ENCODE measurements around the gene SLC9C2. TPM values are rescaled to one million over a fixed set of nuclear protein-coding genes. Genes with fewer than 3 reads are reported as not detected.
"Not testable (repeated sequence)": the region's sequence is repeated elsewhere in the genome, so short reads cannot be mapped to it uniquely, and the experiment has no call there.

The SLC9C2 gene
- total RNA-seq, 2 experiments from 2014 or later: not detected

DNA sequence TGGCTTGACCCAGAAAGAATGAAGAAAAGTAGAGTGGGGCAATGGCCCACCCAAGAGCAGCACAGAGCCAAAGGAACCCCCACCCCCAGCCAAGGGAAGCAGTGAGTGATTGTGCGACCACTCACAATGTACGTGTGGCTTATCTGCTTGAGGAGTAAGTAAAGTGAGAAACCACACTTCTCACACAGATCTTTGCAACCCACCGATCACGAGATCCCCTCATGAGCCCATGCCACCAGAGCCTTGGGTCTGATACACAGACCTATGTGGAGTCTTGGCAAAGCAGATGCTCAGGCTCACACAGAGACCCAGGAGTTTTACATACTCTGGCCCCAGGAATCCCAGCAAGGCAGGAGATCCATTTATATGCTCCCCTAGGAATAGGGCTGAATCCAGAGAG, 14.0 kb upstream of the SLC9C2 start:
- Mint-ChIP-seq H3K4me1 (ENCODE audit: low read depth) (no peaks in the 10 kb centered on the region), H3K9me3 (peaks cover 27% of the 10 kb centered on the region), H3K4me3 (no peak overlapping the region), H3K27me3 (peaks cover 14% of the 10 kb centered on the region), H3K36me3 (peaks cover 19% of the 10 kb centered on the region), H3K27ac (no peak overlapping the region)
- ChIA-PET POLR2A (no interaction called here), CTCF (no interaction called here)
- no peak for DNase-seq
- intact Hi-C loops (cut with micrococcal nuclease): no loop called here

DNA sequence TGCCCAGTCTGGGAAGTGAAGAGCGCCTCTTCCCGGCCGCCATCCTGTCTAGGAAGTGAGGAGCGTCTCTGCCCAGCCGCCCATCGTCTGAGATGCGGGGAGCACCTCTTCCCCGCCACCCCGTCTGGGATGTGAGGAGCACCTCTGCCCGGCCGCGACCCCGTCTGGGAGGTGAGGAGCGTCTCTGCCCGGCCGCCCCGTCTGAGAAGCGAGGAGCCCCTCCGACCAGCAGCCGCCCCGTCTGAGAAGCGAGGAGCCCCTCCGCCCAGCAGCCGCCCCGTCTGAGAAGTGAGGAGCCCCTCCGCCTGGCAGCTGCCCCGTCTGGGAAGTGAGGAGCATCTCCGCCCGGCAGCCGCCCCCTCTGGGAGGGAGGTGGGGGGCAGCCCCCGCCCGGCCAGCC, 10.2 kb upstream of the SLC9C2 start:
- H3K4me1 Mint-ChIP-seq (ENCODE audit: low read depth); CTCF ChIA-PET; H3K27ac Mint-ChIP-seq; POLR2A ChIA-PET; H3K4me3 Mint-ChIP-seq; intact Hi-C loops (cut with micrococcal nuclease); H3K27me3 Mint-ChIP-seq; H3K9me3 Mint-ChIP-seq; H3K36me3 Mint-ChIP-seq; DNase-seq: not testable (repeated sequence)

DNA sequence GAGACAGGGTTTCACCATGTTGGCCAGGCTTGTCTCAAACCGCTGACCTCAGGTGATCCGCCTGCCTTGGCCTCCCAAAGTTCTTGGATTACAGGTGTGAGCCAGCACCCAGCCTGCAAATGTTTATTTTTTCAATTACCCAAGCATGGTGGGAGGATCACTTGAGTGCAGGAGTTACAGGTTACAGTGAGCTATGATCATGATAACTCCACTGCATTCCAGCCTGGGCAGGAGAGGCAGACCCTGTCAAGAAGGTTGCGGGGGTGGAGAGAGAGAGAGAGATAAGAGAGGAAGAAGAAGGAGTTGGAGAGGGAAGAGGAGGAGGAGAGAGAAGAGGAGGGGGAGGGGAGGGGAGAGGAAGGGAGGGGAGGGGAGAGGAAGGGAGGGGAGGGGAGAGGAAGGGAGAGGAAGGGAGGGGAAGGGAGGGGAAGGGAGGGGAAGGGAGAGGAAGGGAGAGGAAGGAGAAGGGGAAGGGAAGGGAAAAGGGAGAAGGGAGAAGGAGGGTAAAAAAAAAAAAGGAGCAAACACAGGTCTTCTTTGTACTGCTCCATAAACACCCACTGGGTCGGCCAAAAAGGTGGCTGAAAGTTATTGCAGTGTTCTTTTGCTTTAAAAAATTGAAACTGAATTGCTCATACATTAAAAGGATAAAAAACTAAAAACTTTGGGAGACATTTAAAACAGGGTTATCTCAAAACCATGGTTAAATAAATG, 5.8 kb upstream of the SLC9C2 start:
- ChIA-PET POLR2A (no interaction called here), CTCF (no interaction called here)
- Mint-ChIP-seq H3K4me1 (ENCODE audit: low read depth) (no peaks in the 10 kb centered on the region), H3K36me3 (no peaks in the 10 kb centered on the region), H3K4me3 (no peak overlapping the region), H3K27me3 (no peaks in the 10 kb centered on the region), H3K9me3 (peaks cover 2% of the 10 kb centered on the region), H3K27ac (no peak overlapping the region)
- intact Hi-C loops (cut with micrococcal nuclease): no loop called here
- no peak for DNase-seq

DNA sequence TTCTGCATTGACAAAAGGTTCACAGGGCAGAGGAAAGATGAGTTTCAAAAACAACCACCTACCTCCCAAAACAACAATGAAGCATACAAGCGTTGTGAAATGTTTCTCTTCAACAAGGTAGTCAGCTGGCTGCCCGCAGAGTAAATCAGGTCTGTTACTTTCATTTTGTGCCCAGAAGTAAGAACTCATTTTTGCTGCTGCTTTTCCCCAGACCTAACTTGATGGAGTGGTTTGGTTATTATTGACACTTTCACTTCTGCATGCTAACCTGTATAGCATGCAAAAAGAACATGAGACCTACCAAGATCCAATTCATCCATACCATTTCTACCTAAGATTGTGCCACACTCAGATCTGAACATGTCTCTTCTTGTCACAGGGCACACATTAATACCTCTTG, 1.3 kb downstream of the SLC9C2 start:
- H3K4me1 Mint-ChIP-seq (ENCODE audit: low read depth): peaks cover 5% of the 10 kb centered on the region
- ChIA-PET POLR2A (no interaction called here), CTCF (no interaction called here)
- no peaks in the 10 kb centered on the region for H3K9me3 Mint-ChIP-seq
- no peak overlapping the region for H3K4me3 Mint-ChIP-seq
- intact Hi-C loops (cut with micrococcal nuclease): no loop called here
- peaks cover 2% of the 10 kb centered on the region for H3K27me3 Mint-ChIP-seq
- no peak overlapping the region for H3K27ac Mint-ChIP-seq
- no peaks in the 10 kb centered on the region for H3K36me3 Mint-ChIP-seq
- DNase-seq: no peak

DNA sequence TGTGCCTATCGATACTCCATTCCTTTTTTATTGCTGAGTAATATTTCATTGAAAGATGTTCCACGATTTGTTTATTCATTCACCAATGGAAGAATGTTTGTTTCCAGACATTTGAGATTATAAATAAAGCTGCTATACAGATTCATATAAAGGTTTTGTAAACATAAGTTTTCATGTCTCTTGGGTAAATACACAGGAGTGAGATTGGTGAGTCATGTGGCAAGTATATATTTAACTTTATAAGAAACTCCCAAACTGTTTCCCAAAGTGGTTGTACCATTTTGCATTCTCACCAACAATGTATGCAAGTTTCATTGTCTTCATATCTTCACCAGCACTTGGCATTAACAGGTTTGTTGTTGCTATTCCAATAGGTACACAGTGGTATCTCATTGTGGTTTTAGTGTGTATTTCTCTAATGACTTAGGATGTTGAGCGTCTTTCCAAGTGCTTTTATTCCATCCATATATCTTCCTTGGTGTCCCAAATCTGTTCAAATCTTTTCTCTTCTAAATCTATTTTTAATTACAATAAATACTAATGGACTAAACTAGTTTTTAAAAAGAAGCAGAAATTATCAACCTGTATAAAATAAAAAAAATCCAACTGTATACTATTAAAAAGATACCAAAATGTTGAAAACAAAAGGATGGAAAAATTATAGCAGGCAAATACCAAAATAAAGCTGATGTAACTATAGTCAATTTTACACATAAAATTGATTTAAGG, 6.6 kb downstream of the SLC9C2 start:
- Mint-ChIP-seq H3K36me3 (no peaks in the 10 kb centered on the region), H3K4me3 (no peak overlapping the region), H3K9me3 (peaks cover 2% of the 10 kb centered on the region), H3K4me1 (ENCODE audit: low read depth) (peaks cover 5% of the 10 kb centered on the region), H3K27ac (no peak overlapping the region), H3K27me3 (peaks cover 4% of the 10 kb centered on the region)
- CTCF ChIA-PET: no interaction called here
- no peak for DNase-seq
- intact Hi-C loops (cut with micrococcal nuclease): no loop called here
- POLR2A ChIA-PET: no interaction called here

DNA sequence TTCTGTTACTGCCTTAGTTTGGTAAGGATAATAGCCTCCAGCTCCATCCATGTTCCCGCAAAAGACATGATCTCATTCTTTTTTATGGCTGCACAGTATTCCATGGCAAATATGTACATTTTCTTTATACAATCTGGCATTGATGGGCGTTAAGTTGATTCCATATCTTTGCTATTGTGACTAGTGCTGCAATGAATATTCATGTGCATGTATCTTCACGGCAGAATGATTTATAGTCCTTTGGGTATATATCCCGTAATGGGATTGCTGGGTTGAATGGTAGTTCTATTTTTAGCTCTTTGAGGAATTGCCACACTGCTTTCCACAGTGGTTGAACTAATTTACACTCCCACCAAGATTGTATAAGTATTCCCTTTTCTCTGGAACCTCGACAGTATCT, 11.7 kb downstream of the SLC9C2 start:
- H3K4me3 Mint-ChIP-seq; POLR2A ChIA-PET; DNase-seq; intact Hi-C loops (cut with micrococcal nuclease); H3K9me3 Mint-ChIP-seq; H3K36me3 Mint-ChIP-seq; H3K4me1 Mint-ChIP-seq (ENCODE audit: low read depth); H3K27me3 Mint-ChIP-seq; H3K27ac Mint-ChIP-seq: not testable (repeated sequence)
- CTCF ChIA-PET: interaction anchor here (1.0 kb wide), 1 partner anchor 171 kb away, joined by 3 read pairs; no protein-coding TSS in a partner anchor

DNA sequence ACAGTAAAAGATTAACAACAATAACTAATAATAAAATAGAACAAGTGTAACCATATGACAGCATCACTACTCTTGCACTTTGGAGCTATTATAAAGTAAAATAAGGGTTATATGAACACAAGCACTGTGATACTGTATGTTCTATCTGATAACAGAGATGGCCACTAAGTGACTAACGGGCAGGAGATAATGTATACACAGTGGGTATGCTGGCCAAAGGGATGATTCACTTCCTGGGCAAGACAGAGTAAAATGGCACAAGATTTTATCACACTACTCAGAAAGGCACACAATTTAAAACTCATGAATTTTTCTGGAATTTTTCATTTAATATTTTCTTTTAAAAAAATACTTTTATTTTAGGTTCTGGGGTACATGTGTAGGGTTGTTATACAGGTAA, 12.3 kb downstream of the SLC9C2 start:
- POLR2A ChIA-PET: no interaction called here
- peaks cover 6% of the 10 kb centered on the region for H3K4me1 Mint-ChIP-seq (ENCODE audit: low read depth)
- DNase-seq: no peak
- no peak overlapping the region for H3K4me3 Mint-ChIP-seq
- H3K9me3 Mint-ChIP-seq: no peaks in the 10 kb centered on the region
- CTCF ChIA-PET: no interaction called here
- peaks cover 2% of the 10 kb centered on the region for H3K27me3 Mint-ChIP-seq
- intact Hi-C loops (cut with micrococcal nuclease): no loop called here
- no peaks in the 10 kb centered on the region for H3K36me3 Mint-ChIP-seq
- H3K27ac Mint-ChIP-seq: no peak overlapping the region

DNA sequence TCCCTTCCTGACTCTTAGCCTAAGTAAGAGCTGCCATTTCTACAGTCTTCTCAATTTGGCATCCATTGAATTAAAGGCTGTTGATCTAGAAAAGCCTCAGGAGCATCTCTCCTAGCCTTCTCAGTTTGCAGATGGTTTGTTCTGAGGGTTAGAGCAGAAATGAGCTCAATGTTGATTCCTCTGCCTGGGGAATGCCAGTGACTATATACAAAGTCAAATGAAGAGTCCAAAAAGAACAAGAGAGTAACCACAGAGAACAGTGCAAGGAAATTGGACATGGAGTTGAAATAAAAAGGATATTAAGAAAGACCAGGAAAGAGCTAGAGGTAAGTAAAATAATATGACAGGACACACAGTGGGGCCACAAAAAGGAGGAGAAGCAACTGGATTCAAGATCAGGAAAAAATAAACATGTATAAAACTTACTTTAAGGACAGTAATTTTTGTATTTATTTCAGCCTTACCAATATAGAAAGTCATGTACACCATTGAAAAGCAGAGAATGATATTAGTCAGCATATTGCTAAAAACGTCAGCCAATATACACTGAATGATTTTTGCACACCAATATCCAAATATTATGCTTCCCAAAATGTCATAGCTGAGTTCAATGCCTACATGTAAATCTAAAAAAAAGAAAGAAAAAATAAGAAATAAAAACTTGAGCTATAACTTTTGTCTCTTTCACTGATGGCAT, 21.3 kb downstream of the SLC9C2 start:
- CTCF ChIA-PET: interaction anchor here (1.1 kb wide), 1 partner anchor 326 kb away, joined by 3 read pairs; no protein-coding TSS in a partner anchor
- intact Hi-C loops (cut with micrococcal nuclease): no loop called here
- peak overlapping the region; percentile 1 for H3K27ac Mint-ChIP-seq

DNA sequence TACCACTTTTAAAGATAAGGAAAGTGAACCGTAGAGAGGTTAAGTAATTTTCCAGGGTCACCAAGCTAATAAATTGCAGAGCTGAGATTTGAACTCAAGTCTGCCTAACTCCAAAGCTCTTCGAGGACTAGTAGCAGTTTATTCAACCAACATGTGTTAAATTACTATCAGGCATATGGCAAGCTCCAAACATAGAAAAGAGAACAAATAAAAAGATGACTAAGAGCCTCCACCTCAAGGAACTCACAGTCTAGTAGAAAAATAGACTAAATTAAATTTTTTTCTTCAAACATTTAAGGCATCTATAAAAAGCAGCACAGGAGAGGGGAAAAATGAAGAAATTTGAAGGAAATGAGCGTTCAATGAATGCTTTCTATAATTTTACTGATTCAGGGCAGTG, 22.2 kb downstream of the SLC9C2 start:
- Mint-ChIP-seq H3K4me3 (no peak overlapping the region), H3K4me1 (ENCODE audit: low read depth) (peaks cover 5% of the 10 kb centered on the region), H3K27ac (no peak overlapping the region), H3K36me3 (no peaks in the 10 kb centered on the region), H3K9me3 (no peaks in the 10 kb centered on the region), H3K27me3 (peaks cover 3% of the 10 kb centered on the region)
- DNase-seq: no peak
- CTCF ChIA-PET: no interaction called here
- POLR2A ChIA-PET: no interaction called here
- intact Hi-C loops (cut with micrococcal nuclease): no loop called here

More for the DNA sequence above, 21.3 kb downstream of the SLC9C2 start:
- H3K36me3 Mint-ChIP-seq: no peaks in the 10 kb centered on the region
- H3K4me1 Mint-ChIP-seq (ENCODE audit: low read depth): peaks cover 5% of the 10 kb centered on the region
- H3K4me3 Mint-ChIP-seq: no peak overlapping the region
- H3K27me3 Mint-ChIP-seq: peaks cover 3% of the 10 kb centered on the region
- no peak for DNase-seq
- no peaks in the 10 kb centered on the region for H3K9me3 Mint-ChIP-seq
- POLR2A ChIA-PET: no interaction called here

DNA sequence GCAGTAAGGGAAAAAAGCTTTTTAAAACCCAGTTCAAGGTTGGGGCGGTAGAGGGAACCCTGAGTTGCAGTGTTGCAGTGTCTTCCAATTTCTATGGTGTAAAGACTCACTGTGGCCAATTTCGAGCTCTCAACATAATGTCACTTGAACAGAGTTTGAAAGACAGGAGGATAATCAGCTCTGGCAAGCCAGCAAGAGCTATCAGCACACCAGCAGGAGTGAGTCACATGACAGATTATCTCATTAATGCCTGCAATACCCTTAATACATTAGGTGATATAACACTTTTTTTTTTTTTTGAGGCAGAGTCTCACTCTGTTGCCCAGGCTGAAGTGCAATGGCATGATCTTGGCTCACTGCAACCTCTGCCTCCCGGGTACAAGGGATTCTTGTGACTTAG, 22.8 kb downstream of the SLC9C2 start:
- DNase-seq: no peak
- H3K4me3 Mint-ChIP-seq: no peak overlapping the region
- H3K27me3 Mint-ChIP-seq: peaks cover 3% of the 10 kb centered on the region
- POLR2A ChIA-PET: no interaction called here
- CTCF ChIA-PET: interaction anchor here (0.7 kb wide), 1 partner anchor 27 kb away, joined by 3 read pairs; no protein-coding TSS in a partner anchor
- no peaks in the 10 kb centered on the region for H3K9me3 Mint-ChIP-seq
- H3K27ac Mint-ChIP-seq: no peak overlapping the region
- intact Hi-C loops (cut with micrococcal nuclease): no loop called here
- H3K4me1 Mint-ChIP-seq (ENCODE audit: low read depth): peaks cover 5% of the 10 kb centered on the region
- no peaks in the 10 kb centered on the region for H3K36me3 Mint-ChIP-seq

DNA sequence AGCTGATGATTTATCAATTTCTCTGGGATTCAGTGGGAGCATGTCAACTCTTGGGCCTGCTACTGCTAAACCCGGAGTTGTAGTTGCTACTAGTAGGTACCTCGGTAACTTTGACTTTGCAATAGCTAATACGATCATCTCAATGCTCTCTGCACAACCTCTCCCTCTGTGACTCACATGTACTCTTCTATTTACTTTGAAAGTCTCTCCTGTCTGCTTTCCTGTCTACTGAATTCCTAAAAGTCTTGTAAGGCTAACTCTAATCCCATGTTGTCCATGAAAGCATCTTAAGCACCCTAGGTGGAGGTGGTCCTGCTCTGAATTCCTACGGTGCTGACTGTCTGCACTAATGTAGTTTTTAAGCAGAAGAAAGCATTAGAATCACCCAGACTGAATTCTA, 29.3 kb downstream of the SLC9C2 start:
- CTCF ChIA-PET: no interaction called here
- intact Hi-C loops (cut with micrococcal nuclease): no loop called here
- Mint-ChIP-seq H3K27ac (no peak overlapping the region), H3K36me3 (no peaks in the 10 kb centered on the region), H3K4me3 (no peak overlapping the region), H3K4me1 (ENCODE audit: low read depth) (peaks cover 3% of the 10 kb centered on the region), H3K9me3 (no peaks in the 10 kb centered on the region), H3K27me3 (no peaks in the 10 kb centered on the region)
- POLR2A ChIA-PET: no interaction called here
- DNase-seq: no peak

DNA sequence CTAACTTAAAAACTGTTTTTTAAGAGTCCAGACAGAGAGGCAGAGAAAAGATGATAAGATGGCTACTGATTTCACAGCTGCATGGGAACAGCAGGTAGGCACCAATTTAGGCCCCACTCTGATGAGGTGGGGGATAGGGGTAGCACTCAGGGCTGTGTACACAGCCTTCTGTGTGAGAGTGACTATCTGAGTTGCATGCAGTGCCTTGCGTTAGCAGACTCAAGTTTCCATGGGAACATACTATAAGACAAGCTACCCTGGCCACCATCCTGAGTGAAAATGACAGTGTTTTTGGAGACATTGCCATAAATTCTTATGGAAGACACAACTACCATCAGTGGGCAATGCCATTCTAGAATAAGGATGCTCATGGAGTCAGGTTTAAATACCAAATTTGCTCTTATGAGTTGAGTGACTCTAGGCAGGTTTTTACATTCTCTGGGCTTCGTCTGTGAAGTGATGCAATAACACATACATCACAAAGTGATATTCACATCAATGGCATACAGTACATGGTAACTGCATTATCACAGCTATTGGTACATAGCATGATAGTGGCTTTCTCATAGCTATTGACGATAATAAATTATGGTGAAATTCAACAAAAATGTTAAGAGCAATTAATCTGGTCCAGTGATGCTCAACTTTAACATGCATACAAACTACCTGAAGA, 30.5 kb downstream of the SLC9C2 start:
- Mint-ChIP-seq H3K27me3 (peaks cover 2% of the 10 kb centered on the region), H3K9me3 (peaks cover 8% of the 10 kb centered on the region), H3K36me3 (peaks cover under 1% of the 10 kb centered on the region), H3K4me3 (no peak overlapping the region), H3K27ac (no peak overlapping the region), H3K4me1 (ENCODE audit: low read depth) (peaks cover 3% of the 10 kb centered on the region)
- ChIA-PET POLR2A (no interaction called here), CTCF (no interaction called here)
- intact Hi-C loops (cut with micrococcal nuclease): no loop called here
- no peak for DNase-seq

All from activated CD4-positive, alpha-beta memory T cell treated with anti-CD3 and anti-CD28 coated beads for 36 hours (primary cell).